Smooth muscle cell of the umbilical artery (primary cell): Measurements from ENCODE around the gene FBXW5. TPM values are rescaled to one million over a fixed set of nuclear protein-coding genes. Genes with fewer than 3 reads are reported as not detected.

ENCODE experiments used
- total RNA-seq: library from RNA; depleted of rRNA; stranded (reverse); fragments of >200 nt; gene quantifications from 2 replicates; pipeline ENCODE4 v1.2.3, GENCODE V29; 2014

Gene FBXW5
- 142 and 159 TPM in 2 replicates for total RNA-seq

GRCh38 chr9:136944519-136945332 is at the start of gene FBXW5, which contains the start of gene C8G:
Gene FBXW5 (minus strand): TSS chr9:136944738. CDS start chr9:136944083, 655 bp downstream.
Gene C8G (plus strand): TSS chr9:136945243. CDS start chr9:136945321, 78 bp downstream.

GRCh38 chr9:136991993-136992818 is 47.7 kb upstream of the FBXW5 start, which contains the start of gene PAXX:
Gene PAXX (plus strand): TSS chr9:136992422. CDS start chr9:136992444, 22 bp downstream.

GRCh38 chr9:136982232-136983051 is 37.9 kb upstream of the FBXW5 start, which contains the start of gene LCNL1:
Gene LCNL1 (plus strand): TSS chr9:136982993. CDS start chr9:136983587, 594 bp downstream.

GRCh38 chr9:136977223-136977622 is 32.7 kb upstream of the FBXW5 start, which contains the start of gene PTGDS:
Gene PTGDS (plus strand): TSS chr9:136977504. CDS start chr9:136977579, 75 bp downstream.

GRCh38 chr9:136951541-136952320 is 7.2 kb upstream of the FBXW5 start, which contains the start of gene LCN12:
Gene LCN12 (plus strand): TSS chr9:136952273. CDS start chr9:136952328, 55 bp downstream.

Other genes starting within 250 kb of the FBXW5 start
- 0.30 and 0.51 TPM in 2 replicates for gene DIPK1B, start 232.2 kb downstream of the FBXW5 start, total RNA-seq
- not detected in 2 replicates for gene LCN10, start 201.8 kb downstream of the FBXW5 start, total RNA-seq
- not detected in 2 replicates for gene LCN6, start 196.2 kb downstream of the FBXW5 start, total RNA-seq
- not detected in 2 replicates for gene LCN8, start 186.5 kb downstream of the FBXW5 start, total RNA-seq
- gene LCN15, start 180.2 kb downstream of the FBXW5 start, total RNA-seq: not detected in 2 replicates
- gene TMEM141, start 153.4 kb downstream of the FBXW5 start, total RNA-seq: 39.2 and 72.2 TPM in 2 replicates
- gene CCDC183, start 148.4 kb downstream of the FBXW5 start, total RNA-seq: 0.30 and 0.32 TPM in 2 replicates
- gene RABL6, start 136.8 kb downstream of the FBXW5 start, total RNA-seq: 46.3 and 70.5 TPM in 2 replicates
- 2.1 and 2.4 TPM in 2 replicates for gene AJM1, start 102.3 kb downstream of the FBXW5 start, total RNA-seq
- 65.8 and 98.9 TPM in 2 replicates for gene PHPT1, start 95.3 kb downstream of the FBXW5 start, total RNA-seq
- 2.7 and 4.0 TPM in 2 replicates for gene MAMDC4, start 92.4 kb downstream of the FBXW5 start, total RNA-seq
- gene EDF1, start 78.4 kb downstream of the FBXW5 start, total RNA-seq: 209 and 275 TPM in 2 replicates
- gene TRAF2, start 58.2 kb downstream of the FBXW5 start, total RNA-seq: 5.6 and 16.0 TPM in 2 replicates
- gene C8G, start 505 bp upstream of the FBXW5 start, total RNA-seq: 0.59 TPM in 1 of 2 replicates, not detected in the other
- 0.30 and 0.51 TPM in 2 replicates for gene LCN12, start 7.5 kb upstream of the FBXW5 start, total RNA-seq
- 8.3 and 21.4 TPM in 2 replicates for gene PTGDS, start 32.8 kb upstream of the FBXW5 start, total RNA-seq
- 0.88 and 1.5 TPM in 2 replicates for gene LCNL1, start 38.3 kb upstream of the FBXW5 start, total RNA-seq
- gene PAXX, start 47.7 kb upstream of the FBXW5 start, total RNA-seq: 13.5 and 17.8 TPM in 2 replicates
- gene CLIC3, start 51.8 kb upstream of the FBXW5 start, total RNA-seq: 2.5 and 3.3 TPM in 2 replicates
- gene ABCA2, start 83.5 kb upstream of the FBXW5 start, total RNA-seq: 46.0 and 68.3 TPM in 2 replicates
- gene FUT7, start 87.3 kb upstream of the FBXW5 start, total RNA-seq: under 0.01 TPM in 1 of 2 replicates, not detected in the other
- 27.3 and 49.4 TPM in 2 replicates for gene NPDC1, start 101.4 kb upstream of the FBXW5 start, total RNA-seq
- gene ENTPD2, start 109.3 kb upstream of the FBXW5 start, total RNA-seq: not detected in 2 replicates
- 0.89 and 5.7 TPM in 2 replicates for gene SAPCD2, start 125.8 kb upstream of the FBXW5 start, total RNA-seq
- 18.7 and 21.5 TPM in 2 replicates for gene UAP1L1, start 132.8 kb upstream of the FBXW5 start, total RNA-seq
- gene MAN1B1, start 142.2 kb upstream of the FBXW5 start, total RNA-seq: 176 and 185 TPM in 2 replicates
- gene DPP7, start 170.0 kb upstream of the FBXW5 start, total RNA-seq: 69.1 and 79.6 TPM in 2 replicates
- gene GRIN1, start 194.4 kb upstream of the FBXW5 start, total RNA-seq: 0.09 TPM in 1 of 2 replicates, not detected in the other
- gene LRRC26, start 225.3 kb upstream of the FBXW5 start, total RNA-seq: not detected in 2 replicates
- not detected in 2 replicates for gene TMEM210, start 227.3 kb upstream of the FBXW5 start, total RNA-seq
- gene ANAPC2, start 243.8 kb upstream of the FBXW5 start, total RNA-seq: 25.5 and 28.8 TPM in 2 replicates
- gene SSNA1, start 243.9 kb upstream of the FBXW5 start, total RNA-seq: 51.0 and 65.9 TPM in 2 replicates